Breast epithelium (tissue), 4 donors: Measurements from ENCODE around the gene SLC39A13. TPM values are rescaled to one million over a fixed set of nuclear protein-coding genes. Genes with fewer than 3 reads are reported as not detected.
A peak's percentile ranks its signal among the peaks of the same experiment; 100 is the strongest.

ENCODE experiments used
- DNase-seq, 2 donors: peaks; one replicate each; pipeline ENCODE4 v3.0.0-alpha.2; 2019; ENCODE audit warnings: low spot score in 2 of 2
- H3K27ac ChIP-seq, 2 donors: fragments of 200-600 bp; sonication (generic) in 1 of 2; one replicate each; pipeline ENCODE4 v1.5.1; 2016 to 2019; ENCODE audit warnings: mild to moderate bottlenecking in 1 of 2
- H3K27me3 ChIP-seq, 2 donors: fragments of 200-600 bp; sonication (generic) in 1 of 2; one replicate each; pipeline versions ENCODE4 v1.5.1 to v1.6.0; 2017 to 2019; ENCODE audit warnings: control low read depth in 1 of 2, mild to moderate bottlenecking in 1 of 2
- H3K36me3 ChIP-seq: fragments of 200-600 bp; one replicate; pipeline ENCODE4 v1.5.1; 2019
- H3K4me1 ChIP-seq, 2 donors: fragments of 200-600 bp; sonication (generic); one replicate each; pipeline ENCODE4 v1.5.1; 2016 to 2019; ENCODE audit warnings: control low read depth in 1 of 2
- H3K4me3 ChIP-seq, 3 donors: fragments of 200-600 bp; sonication (generic); 1 replicate in 2 of 3; 2 replicates in 1 of 3; pipeline ENCODE4 v1.5.1; 2016 to 2019; ENCODE audit warnings: mild to moderate bottlenecking in 3 of 3, moderate library complexity in 2 of 3
- H3K9me3 ChIP-seq, 2 donors: fragments of 200-600 bp; sonication (generic) in 1 of 2; one replicate each; pipeline ENCODE4 v1.5.1; 2016 to 2019; ENCODE audit warnings: control low read depth in 1 of 2
- POLR2A ChIP-seq: fragments of 450-650 bp; IDR thresholded peaks from one replicate; pipeline ENCODE4 v1.6.1; 2016; ENCODE audit warnings: antibody characterized with exemption, mild to moderate bottlenecking, moderate library complexity
- POLR2AphosphoS5 ChIP-seq, 3 donors: sonication (generic); formaldehyde crosslinking; IDR thresholded peaks; one replicate each; pipeline ENCODE4 v1.6.1; 2017; ENCODE audit warnings: antibody characterized with exemption in 3 of 3
- intact Hi-C: fragments of 100-400 bp; cut with DNase I; formaldehyde crosslinking; loops from one replicate; pipeline ENCODE4 v1.15.1; 2023; ENCODE audit warnings: low total_unique reads
- total RNA-seq, 3 donors: library from RNA; depleted of rRNA; stranded (reverse); fragments of >200 nt; gene quantifications; one replicate each; pipeline ENCODE4 v1.1.0, GENCODE V29; 2016
- TF ChIP-seq, protein P1 (sequence below), 3 donors: fragments of 450-650 bp; IDR thresholded peaks; one replicate each; pipeline ENCODE4 v1.5.1; 2016 to 2017; ENCODE audit warnings: antibody characterized with exemption in 3 of 3, mild to moderate bottlenecking in 3 of 3, moderate library complexity in 3 of 3

The SLC39A13 gene
- 10 to 100 TPM; 42.9 to 58.1 (median 52.8) TPM for total RNA-seq

DNA sequence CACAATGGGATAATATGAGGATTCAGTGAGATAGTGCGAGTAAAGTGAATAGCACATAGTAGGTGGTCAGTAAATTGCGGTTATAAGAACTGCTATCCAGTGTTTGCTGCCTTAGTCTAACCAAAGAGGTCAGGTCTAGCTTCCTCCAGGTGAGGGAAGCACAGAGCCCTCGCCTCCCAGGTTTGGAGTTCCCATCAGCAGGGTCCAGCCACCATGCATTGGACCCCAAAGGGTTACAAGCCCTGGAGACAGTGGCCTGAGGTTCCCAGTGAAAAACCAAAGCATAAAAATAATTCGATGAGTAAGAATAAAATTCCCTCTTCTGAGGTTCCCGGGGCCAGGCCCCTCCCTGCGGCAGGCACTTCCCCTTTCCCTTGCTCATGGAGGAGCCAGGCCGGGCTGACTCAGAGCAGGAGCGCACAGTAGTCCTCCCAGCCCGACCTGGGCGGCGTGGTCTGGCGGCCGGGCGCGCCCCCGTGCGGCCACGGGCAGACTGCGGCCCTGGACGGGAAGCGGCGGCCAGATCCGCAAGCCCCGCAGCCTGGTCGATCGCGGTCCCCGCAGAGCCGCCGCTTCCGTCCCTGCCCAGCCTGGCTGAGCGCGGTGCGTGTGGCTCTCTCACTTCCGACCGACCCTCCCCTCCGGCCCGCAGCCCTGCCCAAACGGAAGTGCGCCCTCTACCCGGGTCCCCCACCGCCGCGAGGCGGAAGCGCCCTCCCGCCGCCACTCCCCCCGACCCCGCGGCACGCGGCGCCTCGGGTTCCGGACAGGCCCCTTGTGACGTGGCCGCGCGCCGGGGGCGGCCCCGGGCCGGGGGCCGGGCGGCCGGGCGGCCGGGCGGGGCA is at the start of gene SLC39A13:
TSS of gene SLC39A13 (plus strand) at position 845 of the 845 bp plus-strand sequence. CDS start 1,505 bp downstream, outside the sequence.
- no peaks in the 10 kb centered on the region for H3K9me3 ChIP-seq
- H3K27me3 ChIP-seq, result no peaks in the 10 kb centered on the region
- peak within 1 kb of the TSS; percentile 96 to 97 for H3K27ac ChIP-seq
- no peaks in the 10 kb centered on the region for H3K36me3 ChIP-seq
- DNase-seq, result peak; percentile 93 to 95
- TF ChIP-seq, protein P1, sequence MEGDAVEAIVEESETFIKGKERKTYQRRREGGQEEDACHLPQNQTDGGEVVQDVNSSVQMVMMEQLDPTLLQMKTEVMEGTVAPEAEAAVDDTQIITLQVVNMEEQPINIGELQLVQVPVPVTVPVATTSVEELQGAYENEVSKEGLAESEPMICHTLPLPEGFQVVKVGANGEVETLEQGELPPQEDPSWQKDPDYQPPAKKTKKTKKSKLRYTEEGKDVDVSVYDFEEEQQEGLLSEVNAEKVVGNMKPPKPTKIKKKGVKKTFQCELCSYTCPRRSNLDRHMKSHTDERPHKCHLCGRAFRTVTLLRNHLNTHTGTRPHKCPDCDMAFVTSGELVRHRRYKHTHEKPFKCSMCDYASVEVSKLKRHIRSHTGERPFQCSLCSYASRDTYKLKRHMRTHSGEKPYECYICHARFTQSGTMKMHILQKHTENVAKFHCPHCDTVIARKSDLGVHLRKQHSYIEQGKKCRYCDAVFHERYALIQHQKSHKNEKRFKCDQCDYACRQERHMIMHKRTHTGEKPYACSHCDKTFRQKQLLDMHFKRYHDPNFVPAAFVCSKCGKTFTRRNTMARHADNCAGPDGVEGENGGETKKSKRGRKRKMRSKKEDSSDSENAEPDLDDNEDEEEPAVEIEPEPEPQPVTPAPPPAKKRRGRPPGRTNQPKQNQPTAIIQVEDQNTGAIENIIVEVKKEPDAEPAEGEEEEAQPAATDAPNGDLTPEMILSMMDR (IDR thresholded peaks at IDR 0.05), result peak; percentile 40 to 87 (median 67)
- TF ChIP-seq POLR2A (peak; percentile 41), POLR2AphosphoS5 (IDR thresholded peaks at IDR 0.05) (peak; percentile 83 to 92 (median 89))
- peak within 1 kb of the TSS; percentile 75 to 91 (median 75) for H3K4me3 ChIP-seq
- peaks cover 18 to 26% of the 10 kb centered on the region in 2 donors for H3K4me1 ChIP-seq
- intact Hi-C loops, result no loop called here

DNA sequence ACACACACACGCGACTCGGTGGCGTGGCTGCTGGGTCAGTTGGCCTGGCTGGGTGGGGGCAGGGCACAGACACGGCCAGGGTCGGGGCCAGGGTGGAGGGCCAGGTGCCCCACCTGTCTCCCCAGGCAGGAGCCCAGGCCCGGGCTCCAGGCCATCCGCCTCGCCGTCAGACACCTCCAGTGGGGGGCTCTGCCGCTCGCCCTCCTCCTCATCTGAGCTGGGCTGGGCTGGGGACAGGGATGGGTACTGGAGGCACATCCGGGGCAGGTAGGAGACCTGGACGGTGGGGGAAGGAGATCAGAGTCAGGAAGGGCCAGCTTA is 49.7 kb upstream of the SLC39A13 start:
- DNase-seq, result no peak
- Histone ChIP-seq H3K27me3 (no peaks in the 10 kb centered on the region), H3K9me3 (no peaks in the 10 kb centered on the region), H3K4me1 (peaks cover 0 to 4% of the 10 kb centered on the region in 2 donors), H3K4me3 (no peak overlapping the region), H3K36me3 (no peaks in the 10 kb centered on the region), H3K27ac (no peak overlapping the region)
- intact Hi-C loops, result loop anchor here (10.0 kb wide), 1 partner anchor 174 kb away; the partner anchor contains the start of gene PACSIN3
- TF ChIP-seq, protein P1 (IDR thresholded peaks at IDR 0.05), result no peak
- TF ChIP-seq POLR2A (no peak), POLR2AphosphoS5 (IDR thresholded peaks at IDR 0.05) (no peak)

DNA sequence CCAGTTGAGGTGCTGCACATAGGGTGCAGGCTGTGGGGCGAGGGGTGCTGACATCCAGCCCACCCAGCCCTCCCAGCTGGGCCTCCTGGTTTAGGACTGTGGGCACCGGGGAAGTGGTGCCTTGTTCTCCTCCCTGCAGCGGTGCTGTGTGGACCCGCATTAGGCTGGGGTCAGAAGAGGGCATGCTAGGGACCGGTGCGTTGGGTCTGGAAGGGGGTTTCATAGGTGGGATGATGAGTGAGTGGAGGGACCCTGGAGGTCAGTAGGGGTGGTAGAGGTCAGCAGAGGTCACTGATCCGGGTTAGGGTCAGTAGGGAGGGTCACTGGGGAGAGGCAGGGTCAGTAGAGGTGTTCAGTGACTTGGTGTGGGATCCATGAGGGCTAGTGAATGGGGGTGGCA is 49.2 kb upstream of the SLC39A13 start:
- Histone ChIP-seq H3K4me3 (no peak overlapping the region), H3K9me3 (no peaks in the 10 kb centered on the region), H3K4me1 (peaks cover 0 to 4% of the 10 kb centered on the region in 2 donors), H3K27ac (no peak overlapping the region), H3K36me3 (no peaks in the 10 kb centered on the region), H3K27me3 (no peaks in the 10 kb centered on the region)
- no peak for DNase-seq
- TF ChIP-seq, protein P1 (IDR thresholded peaks at IDR 0.05), result no peak
- TF ChIP-seq POLR2A (no peak), POLR2AphosphoS5 (IDR thresholded peaks at IDR 0.05) (no peak)
- intact Hi-C loops, result loop anchor here (10.0 kb wide), 1 partner anchor 174 kb away; the partner anchor contains the start of gene PACSIN3

GRCh38 chr11:47359586-47359985 is 48.8 kb upstream of the SLC39A13 start:
- peaks cover 0 to 4% of the 10 kb centered on the region in 2 donors for H3K4me1 ChIP-seq
- H3K9me3 ChIP-seq, result no peaks in the 10 kb centered on the region
- intact Hi-C loops, result loop anchor here (10.0 kb wide), 1 partner anchor 175 kb away; the partner anchor contains the start of gene PACSIN3
- no peak overlapping the region for H3K4me3 ChIP-seq
- no peaks in the 10 kb centered on the region for H3K27me3 ChIP-seq
- TF ChIP-seq POLR2A (no peak), POLR2AphosphoS5 (IDR thresholded peaks at IDR 0.05) (no peak)
- TF ChIP-seq, protein P1 (IDR thresholded peaks at IDR 0.05), result no peak
- no peak for DNase-seq
- no peaks in the 10 kb centered on the region for H3K36me3 ChIP-seq
- H3K27ac ChIP-seq, result no peak overlapping the region

DNA sequence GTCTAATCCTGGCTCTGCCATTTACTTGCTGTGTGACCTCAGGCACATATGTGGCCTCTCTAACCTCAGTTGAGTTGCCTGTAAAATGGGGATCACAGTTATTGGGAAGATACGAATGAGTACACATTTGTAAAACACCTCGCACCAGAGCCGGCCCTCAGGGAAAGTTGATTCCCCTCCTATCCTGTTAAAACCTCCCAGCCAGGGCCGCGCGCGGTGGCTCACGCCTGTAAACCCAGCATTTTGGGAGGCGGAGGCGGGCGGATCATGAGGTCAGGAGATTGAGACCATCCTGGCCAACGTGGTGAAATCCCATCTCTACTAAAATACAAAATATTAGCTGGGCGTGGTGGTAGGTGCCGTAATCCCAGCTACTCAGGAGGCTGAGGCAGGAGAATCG is 48.0 kb upstream of the SLC39A13 start:
- Histone ChIP-seq H3K4me3 (no peak overlapping the region), H3K27me3 (no peaks in the 10 kb centered on the region), H3K36me3 (no peaks in the 10 kb centered on the region), H3K9me3 (no peaks in the 10 kb centered on the region), H3K4me1 (no peaks in the 10 kb centered on the region), H3K27ac (no peak overlapping the region)
- intact Hi-C loops, result no loop called here
- TF ChIP-seq, protein P1 (IDR thresholded peaks at IDR 0.05), result no peak
- TF ChIP-seq POLR2A, result no peak
- no peak for TF ChIP-seq POLR2AphosphoS5 (IDR thresholded peaks at IDR 0.05)
- no peak for DNase-seq
